Neural progenitor cell (in vitro differentiated cells): ENCODE measurements around the gene HJV. TPM values are rescaled to one million over a fixed set of nuclear protein-coding genes. Genes with fewer than 3 reads are reported as not detected.
A peak's percentile ranks its signal among the peaks of the same experiment; 100 is the strongest.

Experiments used
- DNase-seq: peaks from one replicate; pipeline ENCODE4 v3.0.0-alpha.2; 2016; ENCODE audit warnings: low spot score
- H2AFZ ChIP-seq: fragments of 200-600 bp; sonication (generic); replicated peaks from 2 replicates; pipeline ENCODE4 v1.6.1; 2016; ENCODE audit warnings: antibody characterized with exemption
- H3F3A ChIP-seq: fragments of 200-600 bp; sonication (generic); 2 replicates; pipeline ENCODE4 v1.6.1; 2016; ENCODE audit warnings: antibody characterized with exemption, low read depth
- H3K27ac ChIP-seq: fragments of 200-600 bp; sonication (generic); 2 replicates; pipeline ENCODE4 v1.5.1; 2016; ENCODE audit warnings: mild to moderate bottlenecking
- H3K27me3 ChIP-seq: fragments of 200-600 bp; sonication (generic); 2 replicates; pipeline ENCODE4 v1.6.1; 2016; ENCODE audit warnings: mild to moderate bottlenecking, moderate library complexity
- H3K36me3 ChIP-seq: fragments of 200-600 bp; sonication (generic); 2 replicates; pipeline ENCODE4 v1.5.1; 2016
- H3K4me1 ChIP-seq: fragments of 200-600 bp; sonication (generic); 2 replicates; pipeline ENCODE4 v1.6.1; 2016; ENCODE audit warnings: mixed run types
- H3K4me2 ChIP-seq: fragments of 200-600 bp; sonication (generic); 2 replicates; pipeline ENCODE4 v1.6.1; 2016
- H3K4me3 ChIP-seq: fragments of 200-600 bp; sonication (generic); 2 replicates; pipeline ENCODE4 v1.5.1; 2016
- H3K79me2 ChIP-seq: fragments of 200-600 bp; sonication (generic); 2 replicates; pipeline ENCODE4 v1.6.1; 2016; ENCODE audit warnings: low read depth
- H3K9ac ChIP-seq: fragments of 200-600 bp; sonication (generic); 2 replicates; pipeline ENCODE4 v1.6.1; 2016
- H3K9me3 ChIP-seq: fragments of 200-600 bp; sonication (generic); 2 replicates; pipeline ENCODE4 v1.5.1; 2016; ENCODE audit warnings: low read depth
- H4K20me1 ChIP-seq: fragments of 200-600 bp; sonication (generic); 2 replicates; pipeline ENCODE4 v1.6.1; 2016; ENCODE audit warnings: low read depth
- H3K27ac Mint-ChIP-seq: 3 replicates; pipeline ENCODE4 v1.8.0; 2021; ENCODE audit warnings: mixed read lengths
- H3K27me3 Mint-ChIP-seq: 2 replicates; pipeline ENCODE4 v1.8.0; 2022; ENCODE audit warnings: low read depth, mild to moderate bottlenecking, inconsistent platforms, moderate library complexity, mixed read lengths; ENCODE audit not compliant: insufficient read depth
- H3K36me3 Mint-ChIP-seq: 3 replicates; pipeline ENCODE4 v1.8.0; 2021; ENCODE audit warnings: mixed read lengths
- H3K4me1 Mint-ChIP-seq: 3 replicates; pipeline ENCODE4 v1.8.0; 2021; ENCODE audit warnings: mixed read lengths
- H3K4me3 Mint-ChIP-seq: 3 replicates; pipeline ENCODE4 v1.8.0; 2021; ENCODE audit warnings: mild to moderate bottlenecking, moderate library complexity, mixed read lengths
- H3K9me3 Mint-ChIP-seq: 3 replicates; pipeline ENCODE4 v1.8.0; 2020; ENCODE audit warnings: mixed read lengths
- CTCF ChIP-seq: fragments of 200-600 bp; sonication (generic); IDR thresholded peaks from 2 replicates; pipeline ENCODE4 v1.5.1; 2017; ENCODE audit warnings: antibody characterized with exemption, mild to moderate bottlenecking
- EZH2 ChIP-seq: fragments of 200-600 bp; sonication (generic); IDR thresholded peaks from 2 replicates; pipeline ENCODE4 v1.6.1; 2017; ENCODE audit warnings: antibody characterized with exemption, mild to moderate bottlenecking, moderate library complexity
- EZH2phosphoT487 ChIP-seq: fragments of 200-600 bp; sonication (generic); IDR thresholded peaks from 2 replicates; pipeline ENCODE4 v1.6.1; 2017; ENCODE audit warnings: antibody characterized with exemption
- small RNA-seq: library from RNA; depleted of rRNA; stranded (forward); fragments of <200 nt; gene quantifications from one replicate; pipeline ENCODE3, GENCODE V24; 2015
- total RNA-seq: library from RNA; depleted of rRNA; stranded (reverse); fragments of >200 nt; gene quantifications from 2 replicates; pipeline ENCODE4 v1.2.3, GENCODE V29; 2015; ENCODE audit warnings: low replicate concordance

HJV gene
- total RNA-seq, 1 donor from 2014 or later = not detected

DNA sequence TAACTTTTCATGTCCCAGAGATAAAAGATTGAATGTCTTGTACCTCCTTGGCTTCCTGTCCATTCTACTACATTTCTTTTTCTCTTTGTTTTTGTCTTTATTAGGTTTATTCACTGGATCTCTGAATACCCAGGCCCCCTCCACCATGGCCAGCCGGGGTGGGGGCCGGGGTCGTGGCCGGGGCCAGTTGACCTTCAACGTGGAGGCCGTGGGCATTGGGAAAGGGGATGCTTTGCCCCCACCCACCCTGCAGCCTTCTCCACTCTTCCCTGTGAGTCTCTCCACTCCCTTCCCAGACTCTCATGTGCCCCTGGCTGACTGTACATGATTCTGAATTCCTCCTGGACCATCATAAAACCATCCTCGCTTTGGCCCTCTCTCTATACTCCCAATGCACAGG lies 46.8 kb downstream of the HJV start:
- Mint-ChIP-seq H3K4me1 (no peaks in the 10 kb centered on the region), H3K36me3 (no peaks in the 10 kb centered on the region), H3K4me3 (no peak overlapping the region), H3K27ac (no peak overlapping the region), H3K9me3 (no peaks in the 10 kb centered on the region), H3K27me3 (no peaks in the 10 kb centered on the region)
- H3K4me1 ChIP-seq = peaks cover 11% of the 10 kb centered on the region
- no peaks in the 10 kb centered on the region for H3K79me2 ChIP-seq
- no peak overlapping the region for H3K4me3 ChIP-seq
- TF ChIP-seq CTCF (no peak), EZH2 (no peak), EZH2phosphoT487 (no peak)
- no peak overlapping the region for H3K4me2 ChIP-seq
- H3K9me3 ChIP-seq = no peaks in the 10 kb centered on the region
- no peak overlapping the region for H2AFZ ChIP-seq
- no peak overlapping the region for H3K9ac ChIP-seq
- no peak for DNase-seq
- no peaks in the 10 kb centered on the region for H4K20me1 ChIP-seq
- no peak overlapping the region for H3K27ac ChIP-seq
- no peaks in the 10 kb centered on the region for H3K36me3 ChIP-seq
- H3F3A ChIP-seq = peaks cover 13% of the 10 kb centered on the region
- H3K27me3 ChIP-seq = no peaks in the 10 kb centered on the region

DNA sequence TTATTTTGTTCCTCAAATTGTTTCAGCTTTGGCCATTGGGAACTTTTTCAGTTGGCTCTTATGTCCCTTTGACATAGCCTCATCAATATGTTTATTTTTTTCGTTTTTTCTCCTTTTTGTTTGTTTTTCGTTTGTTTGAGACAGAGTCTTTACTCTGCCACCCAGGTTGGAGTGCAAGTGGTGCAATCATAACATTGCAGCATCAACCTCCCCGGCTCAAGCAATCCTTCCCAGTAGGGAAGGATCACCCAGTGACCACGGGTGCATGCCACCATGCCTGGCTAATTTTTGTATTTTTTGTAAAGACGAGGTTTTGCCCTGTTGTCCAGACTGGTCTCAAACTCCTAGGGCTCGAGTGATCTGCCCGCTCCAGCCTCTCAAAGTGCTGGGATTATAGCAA lies 49.0 kb downstream of the HJV start:
- Mint-ChIP-seq H3K36me3 (peaks cover 2% of the 10 kb centered on the region), H3K9me3 (peaks cover 3% of the 10 kb centered on the region), H3K4me3 (no peak overlapping the region), H3K27me3 (no peaks in the 10 kb centered on the region), H3K4me1 (no peaks in the 10 kb centered on the region), H3K27ac (no peak overlapping the region)
- no peaks in the 10 kb centered on the region for H4K20me1 ChIP-seq
- no peaks in the 10 kb centered on the region for H3F3A ChIP-seq
- H2AFZ ChIP-seq = no peak overlapping the region
- no peak overlapping the region for H3K27ac ChIP-seq
- H3K4me1 ChIP-seq = peaks cover under 1% of the 10 kb centered on the region
- no peak overlapping the region for H3K9ac ChIP-seq
- no peaks in the 10 kb centered on the region for H3K79me2 ChIP-seq
- no peak overlapping the region for H3K4me3 ChIP-seq
- no peaks in the 10 kb centered on the region for H3K27me3 ChIP-seq
- H3K9me3 ChIP-seq = peaks cover under 1% of the 10 kb centered on the region
- no peaks in the 10 kb centered on the region for H3K36me3 ChIP-seq
- DNase-seq = no peak
- no peak overlapping the region for H3K4me2 ChIP-seq
- TF ChIP-seq EZH2phosphoT487 = no peak
- TF ChIP-seq EZH2 = no peak
- TF ChIP-seq CTCF = no peak

Small RNA genes within 50 kb of the gene (small RNA-seq; reads per million reads assigned to genes)
- 25.3 reads per million, percentile 97 among the genes with 10 or more reads in this experiment for gene RNVU1-6

Other genes with a start within 250 kb of the HJV start
- 9.7 and 12.9 TPM in 2 replicates for gene RNF115, start 197.6 kb downstream of the HJV start, total RNA-seq
- 15.6 and 29.5 TPM in 2 replicates for gene POLR3C, start 197.5 kb downstream of the HJV start, total RNA-seq
- gene NUDT17, start 176.1 kb downstream of the HJV start, total RNA-seq = 5.9 and 11.9 TPM in 2 replicates
- 15.7 and 33.7 TPM in 2 replicates for gene PIAS3, start 162.7 kb downstream of the HJV start, total RNA-seq
- 1.1 and 1.9 TPM in 2 replicates for gene ANKRD35, start 135.9 kb downstream of the HJV start, total RNA-seq
- 0.06 and 0.15 TPM in 2 replicates for gene ITGA10, start 111.7 kb downstream of the HJV start, total RNA-seq
- gene PEX11B, start 103.0 kb downstream of the HJV start, total RNA-seq = 15.0 and 16.6 TPM in 2 replicates
- gene RBM8A, start 94.3 kb downstream of the HJV start, total RNA-seq = 242 and 320 TPM in 2 replicates
- 12.5 and 13.6 TPM in 2 replicates for gene LIX1L, start 63.7 kb downstream of the HJV start, total RNA-seq
- gene ANKRD34A, start 57.2 kb downstream of the HJV start, total RNA-seq = 0.06 and 0.28 TPM in 2 replicates
- gene POLR3GL, start 57.0 kb downstream of the HJV start, total RNA-seq = 11.1 and 12.0 TPM in 2 replicates
- gene TXNIP, start 25.2 kb downstream of the HJV start, total RNA-seq = 177 and 213 TPM in 2 replicates
- gene NBPF10, start 123.1 kb upstream of the HJV start, total RNA-seq = 0.71 TPM in 2 replicates
- 18.5 and 20.7 TPM in 2 replicates for gene NOTCH2NLA, start 207.3 kb upstream of the HJV start, total RNA-seq